SHP77 (cell line): Measurements from ENCODE around the gene ATCAY.
"Not testable (repeated sequence)": the region's sequence is repeated elsewhere in the genome, so short reads cannot be mapped to it uniquely, and the experiment has no call there.

ENCODE experiments used
- DNase-seq, 2 experiments: peaks; one replicate each; lab custom pipeline; 2025; lab: John Stamatoyannopoulos, UW

ATCAY gene

GRCh38 chr19:3855320-3855719 is 25.2 kb upstream of the ATCAY start:
- DNase-seq, result peak; percentile 27 to 44

- peak; percentile 56 to 65 for DNase-seq
Measured at GRCh38 chr19:3857449-3858003, 23.0 kb upstream of the ATCAY start.

GRCh38 chr19:3860499-3860898 is 20.0 kb upstream of the ATCAY start:
- DNase-seq, result no peak

GRCh38 chr19:3862826-3863500 is 17.5 kb upstream of the ATCAY start:
- no peak for DNase-seq

GRCh38 chr19:3863648-3864047 is 16.8 kb upstream of the ATCAY start:
- DNase-seq, result no peak

- DNase-seq, result no peak
Measured at GRCh38 chr19:3866910-3867638, 13.4 kb upstream of the ATCAY start.

GRCh38 chr19:3867971-3868769 is 12.3 kb upstream of the ATCAY start:
- DNase-seq, result no peak

GRCh38 chr19:3868770-3869456 is 11.6 kb upstream of the ATCAY start, which contains the start of gene ZFR2:
ZFR2 (minus strand) TSS chr19:3869038; CDS start chr19:3869017, 21 bp downstream.
- no peak for DNase-seq

GRCh38 chr19:3873151-3873550 is 7.3 kb upstream of the ATCAY start:
- no peak for DNase-seq

GRCh38 chr19:3874695-3875094 is 5.8 kb upstream of the ATCAY start:
- not testable (repeated sequence) for DNase-seq

- DNase-seq, result no peak
Measured at GRCh38 chr19:3879656-3880055, 829 bp upstream of the ATCAY start.

- no peak for DNase-seq
Measured at GRCh38 chr19:3881272-3882040, 971 bp downstream of the ATCAY start.

GRCh38 chr19:3882041-3882384 is 1.5 kb downstream of the ATCAY start:
- DNase-seq, result no peak

- no peak for DNase-seq
Measured at GRCh38 chr19:3890591-3890990, 10.1 kb downstream of the ATCAY start.

GRCh38 chr19:3893509-3894179 is 13.2 kb downstream of the ATCAY start:
- DNase-seq, result no peak

- not testable (repeated sequence) for DNase-seq
Measured at GRCh38 chr19:3894959-3895358, 14.5 kb downstream of the ATCAY start.

GRCh38 chr19:3895788-3896187 is 15.3 kb downstream of the ATCAY start:
- DNase-seq, result no peak

- DNase-seq, result no peak
Measured at GRCh38 chr19:3897936-3898335, 17.5 kb downstream of the ATCAY start.

GRCh38 chr19:3898426-3898825 is 17.9 kb downstream of the ATCAY start:
- no peak for DNase-seq

- DNase-seq, result no peak
Measured at GRCh38 chr19:3899531-3900294, 19.2 kb downstream of the ATCAY start.
